Epidermal melanocyte (primary cell): ENCODE data around the gene NMRK2.
A peak's percentile ranks its signal among the peaks of the same experiment; 100 is the strongest.

Experiments used
- DNase-seq: peaks from one replicate; pipeline ENCODE4 v3.0.0; 2011; ENCODE audit warnings: low spot score; ENCODE audit not compliant: insufficient read length

Gene NMRK2

DNA sequence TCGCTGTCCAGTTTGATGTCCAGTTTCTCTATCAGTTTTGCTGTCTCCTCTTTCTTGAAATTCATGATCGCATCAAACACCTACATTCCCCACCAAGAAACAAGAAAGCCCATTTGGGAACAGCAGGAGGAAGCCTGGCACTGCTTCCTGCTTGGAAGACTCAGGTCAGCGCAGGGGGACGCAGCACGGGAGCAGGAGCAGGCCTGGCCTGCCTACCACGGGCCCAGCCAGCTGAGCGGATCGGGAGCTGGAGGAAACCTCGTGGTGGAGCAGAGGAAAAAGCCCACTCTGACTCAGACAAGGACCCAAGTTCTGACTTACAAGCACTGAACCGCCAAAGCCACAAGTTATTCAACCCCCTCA is 48.5 kb downstream of the NMRK2 start:
- no peak for DNase-seq

DNA sequence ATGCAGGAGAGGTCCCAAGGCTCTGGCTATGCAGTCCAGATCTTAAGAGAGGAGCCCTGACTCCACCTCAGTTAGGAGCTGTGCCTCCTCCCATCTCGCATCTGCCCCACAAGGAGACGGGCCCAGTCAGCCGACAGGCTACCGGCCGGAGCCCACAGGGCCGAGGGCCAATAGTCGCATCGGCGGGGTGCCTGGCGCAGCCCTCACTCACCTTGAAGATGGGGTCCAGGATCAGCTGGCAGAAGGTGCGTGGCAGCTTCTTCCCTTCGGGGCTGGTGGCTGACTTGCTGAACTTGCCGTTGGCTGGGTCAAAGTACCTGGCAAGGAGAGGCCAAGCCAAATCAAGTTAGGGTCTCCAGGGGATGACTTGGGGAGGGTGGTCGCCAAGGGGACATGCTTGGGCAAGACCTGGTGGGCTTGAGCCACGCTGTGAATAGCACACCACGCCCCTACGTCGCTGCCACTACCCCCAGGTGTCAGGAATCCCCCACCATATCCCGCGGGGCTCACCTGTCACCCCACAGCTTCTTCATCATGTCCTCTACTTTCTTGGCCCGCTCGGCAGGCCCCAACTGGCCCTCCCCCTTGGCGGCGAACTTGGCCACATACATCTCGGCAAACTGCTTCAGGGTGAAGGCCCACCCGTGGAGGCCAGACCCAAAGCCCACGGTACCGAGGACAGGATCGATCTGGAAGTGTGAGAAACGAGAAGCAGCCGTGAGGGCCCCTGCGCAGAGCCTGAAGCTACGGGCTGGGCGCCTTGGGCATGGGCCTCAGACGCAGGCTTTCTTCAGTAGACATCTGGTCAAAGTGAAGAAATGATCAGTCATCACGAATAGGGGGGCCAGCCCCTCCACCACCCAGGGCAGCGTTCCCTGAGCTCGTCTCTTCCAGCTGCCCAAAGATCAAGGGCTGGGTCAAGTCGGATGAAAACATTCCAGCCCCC is 49.1 kb downstream of the NMRK2 start:
- DNase-seq, result no peak

DNA sequence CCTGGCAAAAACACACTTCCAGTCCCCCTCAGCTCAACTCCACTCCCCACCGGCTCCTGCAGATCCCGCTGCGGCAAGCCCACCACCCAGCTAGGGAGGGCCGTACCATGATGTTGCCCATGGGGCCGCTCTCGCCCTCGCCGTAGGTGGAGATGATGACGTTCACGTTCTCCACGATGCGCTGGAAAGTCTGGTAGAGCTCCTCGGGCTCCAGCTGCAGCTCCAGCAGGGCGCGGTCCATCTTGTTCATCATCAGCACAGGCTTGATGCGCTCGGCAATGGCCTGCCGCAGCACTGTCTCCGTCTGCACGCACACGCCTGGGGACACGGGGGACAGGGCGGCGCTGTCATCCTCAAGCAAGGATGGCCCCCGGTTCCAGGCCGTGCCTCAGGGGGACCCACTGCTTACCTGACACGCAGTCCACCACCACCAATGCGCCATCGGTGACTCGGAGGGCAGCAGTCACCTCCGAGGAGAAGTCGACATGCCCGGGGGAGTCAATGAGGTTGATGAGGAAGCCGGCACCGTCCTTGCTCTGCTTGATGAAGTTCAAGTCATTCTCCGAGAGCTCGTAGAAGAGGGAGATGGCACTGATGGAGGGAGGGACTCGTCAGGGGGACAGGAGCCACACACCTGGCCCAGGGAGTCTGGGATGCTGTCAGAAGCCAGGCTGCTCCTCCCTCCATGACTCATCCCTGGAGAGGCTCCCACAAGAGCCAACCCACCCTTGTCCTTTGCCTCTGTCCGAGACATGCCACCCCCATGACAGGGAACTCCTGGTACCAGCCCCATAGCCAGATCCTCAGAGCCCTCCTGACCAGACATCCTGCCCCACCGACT is 50.1 kb downstream of the NMRK2 start:
- no peak for DNase-seq

DNA sequence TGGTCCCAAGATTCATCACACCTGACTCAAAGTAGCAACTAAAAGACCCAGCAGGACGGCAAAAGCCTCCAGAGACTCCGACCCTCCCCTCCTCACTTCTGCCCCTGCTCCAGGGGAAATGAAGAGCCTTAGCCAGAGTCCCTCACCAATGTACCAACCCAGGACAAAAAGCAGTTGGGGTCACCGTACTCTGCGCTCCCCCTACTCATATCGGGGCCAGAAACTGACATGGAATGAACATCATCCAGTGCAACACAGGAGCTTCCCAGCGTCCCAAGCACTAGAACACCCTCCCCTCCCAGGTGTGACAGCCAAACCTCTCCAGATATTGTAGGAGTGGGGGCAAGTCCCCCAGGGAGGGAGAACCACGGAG is 50.7 kb downstream of the NMRK2 start:
- no peak for DNase-seq

DNA sequence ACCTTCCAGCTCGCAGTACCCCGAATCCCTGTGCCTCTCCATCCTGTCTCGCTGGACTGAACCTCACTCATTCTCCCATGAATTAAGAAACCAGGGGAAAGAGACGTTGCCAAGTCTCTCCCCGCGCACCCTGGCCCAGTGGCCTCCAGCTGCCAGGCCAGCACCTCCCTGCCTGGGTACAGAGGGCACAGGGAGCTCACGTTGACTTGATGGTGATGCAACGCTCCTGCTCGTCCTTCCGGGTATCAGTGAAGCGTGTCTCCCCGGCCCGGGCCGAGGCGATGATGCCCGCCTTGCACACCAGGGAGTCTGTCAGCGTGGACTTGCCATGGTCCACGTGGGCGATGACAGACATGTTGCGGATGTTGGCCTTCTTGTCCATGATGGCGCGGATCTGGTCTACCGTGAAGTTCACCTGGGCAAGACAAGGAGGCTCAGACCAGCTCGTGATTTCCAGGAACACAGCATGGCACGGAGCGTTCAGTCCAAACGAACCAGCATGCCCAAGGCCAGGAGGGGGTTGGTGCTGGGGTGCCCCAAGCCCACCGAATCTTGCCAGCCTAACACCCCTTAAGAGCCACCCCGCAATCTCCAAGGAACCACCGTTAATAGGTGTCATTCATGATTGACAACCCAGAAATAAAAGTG is 51.2 kb downstream of the NMRK2 start:
- no peak for DNase-seq

DNA sequence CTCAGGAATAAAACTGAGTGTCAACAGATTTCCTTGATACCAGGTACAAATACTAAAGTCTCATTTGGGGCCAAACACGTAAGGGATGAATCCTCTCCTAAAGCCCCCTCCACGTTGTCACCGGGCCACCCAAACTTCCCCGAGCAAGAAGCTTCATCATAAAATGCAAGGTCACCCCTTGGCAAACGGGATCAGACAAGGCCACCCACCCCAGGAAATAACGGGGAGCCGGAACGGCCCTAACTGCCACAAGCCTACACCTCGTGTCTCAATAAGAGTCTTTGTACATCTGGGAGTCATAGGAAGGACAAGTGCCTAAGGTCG is 51.7 kb downstream of the NMRK2 start:
- DNase-seq, result no peak

DNA sequence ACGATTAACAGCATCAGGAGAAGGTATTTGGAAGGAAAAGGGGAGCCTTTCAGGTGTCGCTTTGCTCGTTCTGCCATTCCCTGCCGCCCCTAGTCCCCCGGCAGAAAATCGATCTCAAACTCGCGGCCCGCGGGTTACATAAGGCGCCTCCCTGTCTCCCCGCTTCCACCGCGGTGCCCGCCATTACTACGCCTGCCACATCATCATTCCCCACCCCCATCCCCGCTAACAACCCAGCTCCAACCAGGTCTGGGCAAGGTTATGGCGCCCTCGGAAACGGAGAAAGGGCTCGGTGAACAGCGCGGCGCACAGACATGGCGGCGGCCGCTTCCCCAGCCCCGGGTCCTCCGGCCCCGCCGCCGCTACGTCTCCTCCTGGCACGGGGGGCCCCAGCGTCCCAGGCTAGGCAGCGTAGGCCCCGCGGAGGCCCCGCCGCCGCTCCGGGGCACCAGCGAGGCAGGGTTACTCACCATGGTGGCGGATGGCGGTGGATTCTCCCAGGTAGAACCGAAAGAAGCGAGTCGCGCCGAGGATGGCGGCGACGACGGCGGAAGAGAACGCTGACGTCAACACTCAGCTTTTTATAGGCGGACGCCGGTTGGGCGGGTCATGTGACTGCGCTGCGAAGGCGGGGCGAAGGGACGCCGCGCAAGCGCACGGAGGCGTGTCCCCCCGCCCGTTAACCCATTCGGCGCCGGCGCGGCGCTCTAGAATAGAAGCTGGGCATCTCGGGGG is 52.2 kb downstream of the NMRK2 start, which contains the start of gene EEF2:
Gene EEF2 (minus strand): TSS at position 556 of the 735 bp plus-strand sequence. CDS start 83 bp downstream, at position 473.
- peak; percentile 98 for DNase-seq

DNA sequence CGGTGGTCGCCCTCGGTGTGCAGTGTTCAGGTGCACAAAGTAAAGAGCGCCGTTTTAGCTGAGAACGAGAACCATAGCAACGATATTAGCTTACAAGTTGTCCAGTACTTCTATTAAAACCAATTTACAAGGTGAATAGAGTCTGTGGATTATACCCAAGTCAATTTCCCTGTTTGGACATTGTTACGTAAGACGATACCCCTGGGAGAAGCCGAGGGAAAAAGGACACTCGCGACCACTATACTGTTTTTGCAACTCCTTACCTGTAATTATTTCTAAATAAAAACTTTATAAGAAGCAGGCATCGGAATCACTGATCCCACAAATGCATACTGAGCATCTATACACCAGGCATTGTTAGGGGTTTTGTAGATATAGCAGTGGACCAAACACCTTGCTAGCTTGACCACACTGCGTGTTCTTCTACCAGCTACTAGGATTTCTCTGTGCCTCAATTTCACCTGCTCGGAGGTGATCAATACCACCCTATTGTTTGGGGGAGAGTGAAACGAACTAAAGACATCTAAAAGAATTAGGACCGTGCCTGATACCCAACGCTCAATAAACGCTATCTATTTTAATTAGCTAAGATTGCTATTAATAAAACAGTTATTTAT is 52.9 kb downstream of the NMRK2 start:
- no peak for DNase-seq

DNA sequence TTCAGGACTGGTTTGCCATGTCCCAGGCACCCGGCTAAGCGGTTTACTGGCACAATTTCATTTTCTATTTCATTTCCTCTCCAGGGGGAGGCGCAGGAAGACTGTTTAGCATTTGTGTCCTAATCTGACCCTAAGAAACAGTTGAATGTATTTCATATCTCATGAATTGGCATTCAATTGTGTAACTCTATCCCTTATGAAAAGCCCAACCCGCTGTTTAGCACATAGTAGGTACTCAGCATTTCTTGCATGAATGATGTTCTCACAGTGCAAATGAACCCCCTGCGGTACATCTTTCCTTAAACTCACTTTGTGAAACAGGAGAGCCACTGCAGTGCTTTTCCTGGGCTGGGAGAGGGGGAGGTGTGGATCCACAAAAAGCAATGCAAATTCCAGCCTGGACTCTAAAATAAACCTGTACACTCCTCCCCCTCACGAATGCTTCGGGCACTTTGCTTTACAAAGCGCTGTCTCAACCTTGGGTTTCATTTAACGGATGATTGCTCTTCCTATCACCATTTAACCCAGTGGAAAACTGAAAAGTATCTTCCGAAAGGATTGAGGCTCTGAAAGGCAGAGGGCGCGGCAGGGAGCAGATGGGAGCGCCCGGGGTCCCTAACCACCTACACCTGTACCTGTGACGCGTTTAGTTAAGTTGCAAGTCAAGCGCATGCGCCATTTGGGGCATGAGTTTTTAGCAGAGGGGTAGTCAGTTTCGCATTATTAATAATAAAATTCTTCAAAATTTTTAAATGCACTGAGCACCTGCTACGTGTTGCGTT is 53.6 kb downstream of the NMRK2 start:
- peak; percentile 76 for DNase-seq

DNA sequence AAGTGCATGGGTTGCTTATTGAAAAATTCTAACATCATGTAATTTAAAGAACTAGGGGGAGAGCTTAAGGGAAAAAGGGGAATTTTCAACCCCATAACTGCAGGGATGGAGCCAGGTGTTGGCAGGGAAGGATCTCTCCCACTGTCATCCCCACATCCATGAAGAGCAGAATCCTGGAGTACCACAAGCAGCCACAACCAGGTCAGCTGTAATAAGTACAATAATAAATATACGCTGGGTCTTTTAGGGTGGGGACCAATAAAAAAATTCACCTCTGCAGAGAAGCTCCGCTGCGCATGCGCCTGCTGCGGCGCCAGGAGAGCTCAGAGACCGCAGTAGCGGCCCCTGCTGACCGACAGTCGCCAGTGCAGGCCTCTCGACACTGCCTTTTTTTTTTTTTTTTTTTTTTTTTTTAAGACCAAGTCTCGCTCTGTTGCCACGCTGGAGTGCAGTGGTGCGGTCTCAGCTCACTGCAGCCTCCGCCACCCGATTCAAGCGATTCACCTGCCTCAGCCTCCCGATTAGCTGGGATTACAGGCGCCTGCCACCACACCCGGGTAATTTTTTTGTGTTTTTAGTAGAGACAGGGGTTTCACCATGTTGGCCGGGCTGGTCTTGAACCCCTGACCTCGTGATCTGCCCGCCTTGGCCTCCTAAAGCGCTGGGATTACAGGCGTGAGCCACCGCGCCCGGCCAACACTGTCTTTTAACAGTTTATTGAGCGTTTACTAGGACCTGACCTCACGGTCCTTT is 54.9 kb downstream of the NMRK2 start:
- peak; percentile 49 for DNase-seq

DNA sequence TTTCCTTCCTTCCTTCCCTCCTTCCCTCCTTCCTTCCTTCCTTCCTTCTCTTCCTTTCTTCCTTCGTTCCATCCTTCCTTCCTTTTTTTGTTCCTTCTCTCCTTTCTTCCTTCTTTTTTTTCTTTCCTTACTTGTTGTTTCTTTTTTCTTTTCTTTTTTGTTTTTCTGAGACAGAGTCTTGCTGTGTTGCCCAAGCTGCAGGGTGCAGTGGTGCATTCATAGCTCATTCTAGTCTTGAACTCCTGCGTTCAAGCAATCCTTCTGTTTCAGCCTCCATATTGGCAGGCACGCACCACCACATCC is 57.9 kb downstream of the NMRK2 start:
- no peak for DNase-seq
